ENCODE results near the gene THAP10.
"Not testable (repeated sequence)": the region's sequence is repeated elsewhere in the genome, so short reads cannot be mapped to it uniquely, and the experiment has no call there.

Gene THAP10

DNA sequence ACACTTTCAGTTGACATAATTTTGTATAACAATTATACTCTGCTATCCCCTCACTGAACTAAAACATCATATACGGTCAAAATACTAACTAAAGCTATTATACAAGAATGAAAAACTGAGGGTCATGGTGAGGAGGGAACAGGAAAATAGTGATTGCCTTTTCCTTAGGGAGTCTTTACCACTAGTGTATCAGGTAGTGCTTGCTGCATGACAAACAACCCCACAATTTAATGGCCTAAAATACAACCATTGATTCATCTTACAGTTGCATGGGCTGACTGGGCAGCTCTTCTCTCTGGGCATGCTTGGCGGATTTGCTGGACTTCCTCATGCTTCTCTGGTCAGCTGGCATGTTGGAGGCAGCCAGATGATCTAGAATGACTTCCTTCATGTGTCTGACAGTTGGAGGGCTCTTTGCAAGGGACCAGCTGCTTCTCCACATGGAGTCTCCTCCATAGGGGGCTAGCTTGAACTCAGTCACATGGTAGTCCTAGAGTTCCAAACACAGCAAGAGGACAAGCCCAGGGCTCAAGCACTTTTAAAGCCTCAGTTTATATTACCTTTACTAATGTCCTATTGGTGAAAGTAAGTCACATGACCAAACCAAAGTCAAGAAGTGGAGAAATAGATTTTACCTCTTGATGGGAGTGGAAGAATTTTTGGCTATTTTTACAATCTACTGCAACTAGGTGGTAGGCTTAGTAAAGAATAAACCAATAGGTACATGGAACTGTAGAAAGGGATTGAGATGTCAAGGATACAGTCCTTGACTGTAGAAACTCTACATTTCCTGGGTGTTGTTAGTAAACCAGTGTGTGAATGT, 18.8 kb downstream of the THAP10 start:
- ChIA-PET POLR2A (interaction anchor here (0.6 kb wide), 1 partner anchor 366 kb away, joined by 7 read pairs; no protein-coding TSS in a partner anchor), CTCF (interaction anchor here (0.6 to 4.7 kb wide), 13 partner anchors 9 to 190 kb away, joined by 3 to 70 read pairs (median 8); no protein-coding TSS in a partner anchor)
- Histone ChIP-seq H3K4me1 (ENCODE audit: control insufficient read depth, insufficient read depth, low read length) (peaks cover 8% of the 10 kb centered on the region), H3K4me3 (ENCODE audit: low read depth, low read length) (no peak overlapping the region), H3K36me3 (ENCODE audit: control insufficient read depth in 2 of 2, insufficient read depth in 1 of 2, low read length in 2 of 2) (no peaks in the 10 kb centered on the region), H3K27ac (ENCODE audit: extremely low read depth, low read depth, low read length) (no peak overlapping the region), H3K9me3 (ENCODE audit: control insufficient read depth, insufficient read depth, low read depth, low read length) (no peaks in the 10 kb centered on the region)
- TF ChIP-seq BCL11A (tag by site-specific recombination; IDR thresholded peaks at IDR 0.05; ENCODE audit: low read depth) (no peak), RBAK (tag by site-specific recombination; IDR thresholded peaks at IDR 0.05) (peak; percentile 97)

DNA sequence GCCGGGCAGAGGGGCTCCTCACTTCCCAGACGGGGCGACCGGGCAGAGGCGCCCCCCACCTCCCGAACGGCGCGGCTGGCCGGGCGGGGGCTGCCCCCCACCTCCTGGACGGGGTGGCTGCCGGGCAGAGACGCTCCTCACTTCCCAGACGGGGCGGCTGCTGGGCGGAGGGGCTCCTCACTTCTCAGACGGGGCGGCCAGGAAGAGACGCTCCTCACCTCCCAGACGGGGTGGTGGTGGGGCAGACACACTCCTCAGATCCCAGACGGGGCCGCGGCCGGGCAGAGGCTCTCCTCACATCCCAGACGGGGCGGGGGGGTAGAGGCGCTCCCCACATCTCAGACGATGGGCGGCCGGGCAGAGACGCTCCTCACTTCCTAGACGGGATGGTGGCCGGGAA, 20.7 kb downstream of the THAP10 start:
- H3K36me3 ChIP-seq (ENCODE audit: control insufficient read depth in 2 of 2, insufficient read depth in 1 of 2, low read length in 2 of 2); H3K27ac ChIP-seq (ENCODE audit: extremely low read depth, low read depth, low read length); H3K4me1 ChIP-seq (ENCODE audit: control insufficient read depth, insufficient read depth, low read length); POLR2A ChIA-PET; H3K4me3 ChIP-seq (ENCODE audit: low read depth, low read length); H3K9me3 ChIP-seq (ENCODE audit: control insufficient read depth, insufficient read depth, low read depth, low read length); CTCF ChIA-PET: not testable (repeated sequence)

DNA sequence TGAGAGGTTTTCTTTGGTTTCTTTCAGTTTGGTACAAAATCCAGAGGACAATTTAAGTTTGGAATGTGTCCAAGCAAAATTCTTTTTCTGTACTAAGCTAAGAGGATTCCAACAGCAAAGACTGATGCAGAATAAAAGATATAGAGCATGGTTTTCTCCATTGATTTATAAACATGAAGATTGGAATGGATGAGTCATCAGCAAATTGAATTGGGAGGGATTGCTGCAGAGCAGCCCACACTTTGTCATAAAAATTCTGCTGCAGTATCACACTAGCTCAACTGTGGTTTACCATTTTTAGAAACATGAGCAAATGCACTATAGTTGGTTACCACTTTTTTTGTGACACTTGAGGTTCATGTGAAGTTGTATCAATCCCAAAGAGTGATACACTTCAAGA, 22.2 kb downstream of the THAP10 start:
- Histone ChIP-seq H3K36me3 (ENCODE audit: control insufficient read depth in 2 of 2, insufficient read depth in 1 of 2, low read length in 2 of 2) (no peaks in the 10 kb centered on the region), H3K4me3 (ENCODE audit: low read depth, low read length) (no peak overlapping the region), H3K4me1 (ENCODE audit: control insufficient read depth, insufficient read depth, low read length) (peaks cover 8% of the 10 kb centered on the region), H3K9me3 (ENCODE audit: control insufficient read depth, insufficient read depth, low read depth, low read length) (no peaks in the 10 kb centered on the region), H3K27ac (ENCODE audit: extremely low read depth, low read depth, low read length) (no peak overlapping the region)
- ChIA-PET POLR2A (interaction anchor here (0.7 to 1.3 kb wide), 2 partner anchors 13 to 160 kb away, joined by 3 to 6 read pairs; no protein-coding TSS in a partner anchor), CTCF (interaction anchor here (0.6 to 2.8 kb wide), 11 partner anchors 9 to 760 kb away, joined by 3 to 17 read pairs (median 6); no protein-coding TSS in a partner anchor)
- TF ChIP-seq OVOL3 (tag by site-specific recombination; IDR thresholded peaks at IDR 0.05) (no peak), ZNF114 (tag by site-specific recombination; IDR thresholded peaks at IDR 0.05) (no peak), ZNF654 (tag by site-specific recombination; IDR thresholded peaks at IDR 0.05; ENCODE audit: low read depth) (no peak), PRDM1 (tag by site-specific recombination; IDR thresholded peaks at IDR 0.05) (no peak), ZNF501 (tag by site-specific recombination; IDR thresholded peaks at IDR 0.05) (no peak), ZNF169 (tag by site-specific recombination; IDR thresholded peaks at IDR 0.05) (no peak), ZNF140 (tag by site-specific recombination; IDR thresholded peaks at IDR 0.05) (no peak), ZNF157 (tag by site-specific recombination; IDR thresholded peaks at IDR 0.05) (no peak), ZNF561 (tag by site-specific recombination; IDR thresholded peaks at IDR 0.05; ENCODE audit: borderline replicate concordance) (no peak), ZNF529 (tag by site-specific recombination; IDR thresholded peaks at IDR 0.05; ENCODE audit: insufficient replicate concordance) (no peak), ZBTB17 (tag by site-specific recombination; IDR thresholded peaks at IDR 0.05) (no peak; the same call in 1 of the 2 replicates), ZXDB (tag by site-specific recombination; IDR thresholded peaks at IDR 0.05) (0 out of 2 replicates have a peak, but pooled peaks have one; percentile 24), ZNF837 (tag by site-specific recombination; IDR thresholded peaks at IDR 0.05) (no peak), ZFHX2 (tag by site-specific recombination; conservative IDR thresholded peaks at IDR 0.05) (peak; percentile 67)
- TF ChIP-seq, protein P1, sequence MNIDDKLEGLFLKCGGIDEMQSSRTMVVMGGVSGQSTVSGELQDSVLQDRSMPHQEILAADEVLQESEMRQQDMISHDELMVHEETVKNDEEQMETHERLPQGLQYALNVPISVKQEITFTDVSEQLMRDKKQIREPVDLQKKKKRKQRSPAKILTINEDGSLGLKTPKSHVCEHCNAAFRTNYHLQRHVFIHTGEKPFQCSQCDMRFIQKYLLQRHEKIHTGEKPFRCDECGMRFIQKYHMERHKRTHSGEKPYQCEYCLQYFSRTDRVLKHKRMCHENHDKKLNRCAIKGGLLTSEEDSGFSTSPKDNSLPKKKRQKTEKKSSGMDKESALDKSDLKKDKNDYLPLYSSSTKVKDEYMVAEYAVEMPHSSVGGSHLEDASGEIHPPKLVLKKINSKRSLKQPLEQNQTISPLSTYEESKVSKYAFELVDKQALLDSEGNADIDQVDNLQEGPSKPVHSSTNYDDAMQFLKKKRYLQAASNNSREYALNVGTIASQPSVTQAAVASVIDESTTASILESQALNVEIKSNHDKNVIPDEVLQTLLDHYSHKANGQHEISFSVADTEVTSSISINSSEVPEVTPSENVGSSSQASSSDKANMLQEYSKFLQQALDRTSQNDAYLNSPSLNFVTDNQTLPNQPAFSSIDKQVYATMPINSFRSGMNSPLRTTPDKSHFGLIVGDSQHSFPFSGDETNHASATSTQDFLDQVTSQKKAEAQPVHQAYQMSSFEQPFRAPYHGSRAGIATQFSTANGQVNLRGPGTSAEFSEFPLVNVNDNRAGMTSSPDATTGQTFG (tag by site-specific recombination; IDR thresholded peaks at IDR 0.05; ENCODE audit: borderline replicate concordance): no peak
- TF ChIP-seq, protein P2, sequence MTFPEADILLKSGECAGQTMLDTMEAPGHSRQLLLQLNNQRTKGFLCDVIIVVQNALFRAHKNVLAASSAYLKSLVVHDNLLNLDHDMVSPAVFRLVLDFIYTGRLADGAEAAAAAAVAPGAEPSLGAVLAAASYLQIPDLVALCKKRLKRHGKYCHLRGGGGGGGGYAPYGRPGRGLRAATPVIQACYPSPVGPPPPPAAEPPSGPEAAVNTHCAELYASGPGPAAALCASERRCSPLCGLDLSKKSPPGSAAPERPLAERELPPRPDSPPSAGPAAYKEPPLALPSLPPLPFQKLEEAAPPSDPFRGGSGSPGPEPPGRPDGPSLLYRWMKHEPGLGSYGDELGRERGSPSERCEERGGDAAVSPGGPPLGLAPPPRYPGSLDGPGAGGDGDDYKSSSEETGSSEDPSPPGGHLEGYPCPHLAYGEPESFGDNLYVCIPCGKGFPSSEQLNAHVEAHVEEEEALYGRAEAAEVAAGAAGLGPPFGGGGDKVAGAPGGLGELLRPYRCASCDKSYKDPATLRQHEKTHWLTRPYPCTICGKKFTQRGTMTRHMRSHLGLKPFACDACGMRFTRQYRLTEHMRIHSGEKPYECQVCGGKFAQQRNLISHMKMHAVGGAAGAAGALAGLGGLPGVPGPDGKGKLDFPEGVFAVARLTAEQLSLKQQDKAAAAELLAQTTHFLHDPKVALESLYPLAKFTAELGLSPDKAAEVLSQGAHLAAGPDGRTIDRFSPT (tag by site-specific recombination; IDR thresholded peaks at IDR 0.05): no peak
- TF ChIP-seq, protein P3, sequence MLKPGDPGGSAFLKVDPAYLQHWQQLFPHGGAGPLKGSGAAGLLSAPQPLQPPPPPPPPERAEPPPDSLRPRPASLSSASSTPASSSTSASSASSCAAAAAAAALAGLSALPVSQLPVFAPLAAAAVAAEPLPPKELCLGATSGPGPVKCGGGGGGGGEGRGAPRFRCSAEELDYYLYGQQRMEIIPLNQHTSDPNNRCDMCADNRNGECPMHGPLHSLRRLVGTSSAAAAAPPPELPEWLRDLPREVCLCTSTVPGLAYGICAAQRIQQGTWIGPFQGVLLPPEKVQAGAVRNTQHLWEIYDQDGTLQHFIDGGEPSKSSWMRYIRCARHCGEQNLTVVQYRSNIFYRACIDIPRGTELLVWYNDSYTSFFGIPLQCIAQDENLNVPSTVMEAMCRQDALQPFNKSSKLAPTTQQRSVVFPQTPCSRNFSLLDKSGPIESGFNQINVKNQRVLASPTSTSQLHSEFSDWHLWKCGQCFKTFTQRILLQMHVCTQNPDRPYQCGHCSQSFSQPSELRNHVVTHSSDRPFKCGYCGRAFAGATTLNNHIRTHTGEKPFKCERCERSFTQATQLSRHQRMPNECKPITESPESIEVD (tag by site-specific recombination; IDR thresholded peaks at IDR 0.05): peak; percentile 50; the same call in 1 of the 2 replicates
- TF ChIP-seq, protein P4, sequence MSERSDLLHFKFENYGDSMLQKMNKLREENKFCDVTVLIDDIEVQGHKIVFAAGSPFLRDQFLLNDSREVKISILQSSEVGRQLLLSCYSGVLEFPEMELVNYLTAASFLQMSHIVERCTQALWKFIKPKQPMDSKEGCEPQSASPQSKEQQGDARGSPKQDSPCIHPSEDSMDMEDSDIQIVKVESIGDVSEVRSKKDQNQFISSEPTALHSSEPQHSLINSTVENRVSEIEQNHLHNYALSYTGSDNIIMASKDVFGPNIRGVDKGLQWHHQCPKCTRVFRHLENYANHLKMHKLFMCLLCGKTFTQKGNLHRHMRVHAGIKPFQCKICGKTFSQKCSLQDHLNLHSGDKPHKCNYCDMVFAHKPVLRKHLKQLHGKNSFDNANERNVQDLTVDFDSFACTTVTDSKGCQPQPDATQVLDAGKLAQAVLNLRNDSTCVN (tag by site-specific recombination; optimal IDR thresholded peaks at IDR 0.05): no peak
- TF ChIP-seq, protein P5, sequence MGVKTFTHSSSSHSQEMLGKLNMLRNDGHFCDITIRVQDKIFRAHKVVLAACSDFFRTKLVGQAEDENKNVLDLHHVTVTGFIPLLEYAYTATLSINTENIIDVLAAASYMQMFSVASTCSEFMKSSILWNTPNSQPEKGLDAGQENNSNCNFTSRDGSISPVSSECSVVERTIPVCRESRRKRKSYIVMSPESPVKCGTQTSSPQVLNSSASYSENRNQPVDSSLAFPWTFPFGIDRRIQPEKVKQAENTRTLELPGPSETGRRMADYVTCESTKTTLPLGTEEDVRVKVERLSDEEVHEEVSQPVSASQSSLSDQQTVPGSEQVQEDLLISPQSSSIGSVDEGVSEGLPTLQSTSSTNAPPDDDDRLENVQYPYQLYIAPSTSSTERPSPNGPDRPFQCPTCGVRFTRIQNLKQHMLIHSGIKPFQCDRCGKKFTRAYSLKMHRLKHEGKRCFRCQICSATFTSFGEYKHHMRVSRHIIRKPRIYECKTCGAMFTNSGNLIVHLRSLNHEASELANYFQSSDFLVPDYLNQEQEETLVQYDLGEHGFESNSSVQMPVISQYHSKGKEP (tag by site-specific recombination; IDR thresholded peaks at IDR 0.05): peak; percentile 84
